Epithelial cell of proximal tubule (primary cell): Measurements from ENCODE around the gene CAPZB. TPM values are rescaled to one million over a fixed set of nuclear protein-coding genes. Genes with fewer than 3 reads are reported as not detected.
"Not testable (repeated sequence)": the region's sequence is repeated elsewhere in the genome, so short reads cannot be mapped to it uniquely, and the experiment has no call there.

ENCODE experiments used
- DNase-seq: peaks from one replicate; pipeline ENCODE4 v3.0.0-alpha.2; 2011; ENCODE audit warnings: low read depth
- H3K4me3 ChIP-seq: 2 replicates; pipeline ENCODE4 v1.5.1; 2011; ENCODE audit warnings: low read depth, mild to moderate bottlenecking, low read length
- CTCF ChIP-seq: conservative IDR thresholded peaks from 2 replicates; pipeline ENCODE4 v1.5.1; 2012; ENCODE audit warnings: low read depth, mild to moderate bottlenecking, low read length
- total RNA-seq: library from RNA; depleted of rRNA; stranded (reverse); fragments of >200 nt; gene quantifications from 2 replicates; pipeline ENCODE4 v1.2.3, GENCODE V29; 2015

CAPZB gene
- total RNA-seq, 1 donor from 2014 or later = 74.9 TPM

GRCh38 chr1:19525607-19526545 is 40.5 kb upstream of the CAPZB start:
- DNase-seq = no peak
- no peak for TF ChIP-seq CTCF
- no peak overlapping the region for H3K4me3 ChIP-seq

GRCh38 chr1:19524791-19525190 is 39.5 kb upstream of the CAPZB start:
- H3K4me3 ChIP-seq = no peak overlapping the region
- TF ChIP-seq CTCF = no peak
- no peak for DNase-seq

GRCh38 chr1:19522570-19522969 is 37.2 kb upstream of the CAPZB start:
- not testable (repeated sequence) for DNase-seq, H3K4me3 ChIP-seq

- no peak for TF ChIP-seq CTCF
Measured at GRCh38 chr1:19521411-19521810, 36.1 kb upstream of the CAPZB start.

GRCh38 chr1:19517017-19517416 is 31.7 kb upstream of the CAPZB start:
- H3K4me3 ChIP-seq = no peak overlapping the region
- TF ChIP-seq CTCF = no peak
- DNase-seq = no peak

More at GRCh38 chr1:19521411-19521810, 36.1 kb upstream of the CAPZB start:
- no peak for DNase-seq
- H3K4me3 ChIP-seq = no peak overlapping the region

GRCh38 chr1:19515201-19515600 is 29.9 kb upstream of the CAPZB start:
- no peak for TF ChIP-seq CTCF
- no peak overlapping the region for H3K4me3 ChIP-seq
- no peak for DNase-seq

- H3K4me3 ChIP-seq = no peak overlapping the region
- DNase-seq = no peak
- no peak for TF ChIP-seq CTCF
Measured at GRCh38 chr1:19514391-19514831, 29.1 kb upstream of the CAPZB start.
